Fibroblast of lung (primary cell): ENCODE results near the gene MOSPD3. TPM values are rescaled to one million over a fixed set of nuclear protein-coding genes. Genes with fewer than 3 reads are reported as not detected.
"Not testable (repeated sequence)": the region's sequence is repeated elsewhere in the genome, so short reads cannot be mapped to it uniquely, and the experiment has no call there.

Source experiments
- DNase-seq, 2 donors: peaks; one replicate each; pipeline versions ENCODE4 v3.0.0 to v3.0.0-alpha.2; 2010; ENCODE audit warnings: low read depth in 2 of 2
- H2AFZ ChIP-seq: 2 replicates; pipeline ENCODE4 v1.5.1; 2012; ENCODE audit warnings: low read length, control low read depth, inconsistent platforms
- H3K27ac ChIP-seq: 2 replicates; pipeline ENCODE4 v1.5.1; 2011; ENCODE audit warnings: low read length, control low read depth; ENCODE audit not compliant: insufficient read depth
- H3K27me3 ChIP-seq: 2 replicates; pipeline ENCODE4 v1.5.1; 2011; ENCODE audit warnings: mild to moderate bottlenecking, low read length; ENCODE audit not compliant: control insufficient read depth, insufficient read depth
- H3K36me3 ChIP-seq: 2 replicates; pipeline ENCODE4 v1.5.1; 2011; ENCODE audit warnings: low read length; ENCODE audit not compliant: control insufficient read depth, insufficient read depth
- H3K4me1 ChIP-seq: 2 replicates; pipeline ENCODE4 v1.5.1; 2011; ENCODE audit warnings: low read length; ENCODE audit not compliant: control insufficient read depth, insufficient read depth; ENCODE audit errors: extremely low read depth
- H3K4me2 ChIP-seq: 2 replicates; pipeline ENCODE4 v1.5.1; 2011; ENCODE audit warnings: low read length, control low read depth; ENCODE audit not compliant: insufficient read depth; ENCODE audit errors: extremely low read depth
- H3K4me3 ChIP-seq, 4 experiments: fragments of 200-600 bp in 1 of 4; sonication (generic) in 1 of 4; replicated peaks in 1 of 4; 2 replicates each; pipeline ENCODE4 v1.5.1; 2011 to 2016; ENCODE audit warnings: low read length in 4 of 4, low read depth in 3 of 4, mild to moderate bottlenecking in 3 of 4, control low read depth in 2 of 4, inconsistent platforms in 1 of 4, mixed read lengths in 1 of 4; ENCODE audit not compliant: insufficient read depth in 1 of 4; ENCODE audit errors: control extremely low read depth in 1 of 4
- H3K79me2 ChIP-seq: 2 replicates; pipeline ENCODE4 v1.5.1; 2012; ENCODE audit warnings: mild to moderate bottlenecking, low read length, inconsistent platforms; ENCODE audit not compliant: control insufficient read depth, insufficient read depth
- H3K9ac ChIP-seq: 2 replicates; pipeline ENCODE4 v1.5.1; 2011; ENCODE audit warnings: mild to moderate bottlenecking, low read length, control low read depth; ENCODE audit not compliant: insufficient read depth
- H3K9me3 ChIP-seq: 2 replicates; pipeline ENCODE4 v1.5.1; 2012; ENCODE audit warnings: low read depth, low read length; ENCODE audit not compliant: control insufficient read depth, insufficient read depth
- H4K20me1 ChIP-seq: 2 replicates; pipeline ENCODE4 v1.5.1; 2011; ENCODE audit warnings: low read length; ENCODE audit not compliant: control insufficient read depth, insufficient read depth; ENCODE audit errors: extremely low read depth
- EZH2 ChIP-seq: IDR thresholded peaks from 2 replicates; pipeline ENCODE4 v1.5.1; 2012; ENCODE audit warnings: low read length, control low read depth, mild to moderate bottlenecking; ENCODE audit errors: missing control alignments
- polyA plus RNA-seq, 2 donors: library from polyadenylated mRNA; depleted of rRNA in 1 of 2; stranded (reverse) in 1 of 2; unstranded in 1 of 2; fragments of >200 nt; gene quantifications; 2 replicates each; pipeline ENCODE4 v1.2.1, GENCODE V29; 2011 to 2012; ENCODE audit warnings: missing spikeins in 1 of 2
- total RNA-seq: library from RNA; depleted of rRNA; stranded (reverse); fragments of >200 nt; gene quantifications from 2 replicates; pipeline ENCODE4 v1.2.1, GENCODE V29; 2014
- TF ChIP-seq, protein P1 (sequence below), 2 donors: IDR thresholded peaks in 1 of 2; conservative IDR thresholded peaks in 1 of 2; 1 replicate in 1 of 2; 2 replicates in 1 of 2; pipeline ENCODE4 v1.5.1; 2011 to 2012; ENCODE audit warnings: low read length in 2 of 2, control low read depth in 1 of 2, inconsistent platforms in 1 of 2, low read depth in 1 of 2, mild to moderate bottlenecking in 1 of 2

The MOSPD3 gene
- total and polyA plus RNA-seq, 2 donors (not counting 1 experiment from before 2014, with no cell fraction given): 5.9 to 12.8 TPM

DNA sequence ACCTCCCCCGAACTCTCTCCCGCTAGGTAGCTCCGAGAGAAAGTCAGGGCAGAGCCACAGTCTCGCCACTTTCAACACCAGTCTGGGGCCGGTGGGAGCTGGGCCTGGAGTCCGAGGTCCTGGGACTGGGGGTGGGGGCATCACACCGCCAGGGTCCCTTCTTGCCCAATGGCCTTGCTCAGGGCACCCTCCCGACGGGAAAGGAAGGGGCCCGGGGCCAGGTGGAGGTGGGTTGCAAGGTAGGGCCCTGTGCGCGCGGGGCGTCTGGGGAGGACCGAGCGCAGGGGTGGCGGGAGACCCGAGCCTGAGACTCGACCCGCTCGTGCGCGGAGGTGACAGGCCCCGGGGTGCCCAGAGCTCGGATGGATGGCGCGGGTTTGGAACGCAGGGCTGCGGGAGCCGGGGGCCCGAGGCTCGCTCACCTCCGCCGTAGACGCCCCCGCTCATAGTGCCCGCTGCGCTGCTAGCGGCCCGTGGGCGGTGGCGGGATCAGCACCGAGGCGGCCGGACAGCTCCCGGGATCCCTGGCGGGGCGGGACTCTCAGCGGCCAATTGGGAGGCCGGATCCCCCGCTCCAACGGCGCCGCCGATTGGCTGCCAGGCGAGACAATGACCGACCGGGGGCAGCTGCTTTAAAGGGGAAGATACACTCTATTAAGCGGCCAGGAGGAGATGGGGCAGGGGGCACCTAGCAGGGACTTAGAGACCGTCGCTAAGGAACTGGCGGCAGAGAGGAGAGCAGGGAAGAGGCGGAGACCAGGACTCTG lies 43.8 kb downstream of the MOSPD3 start, which contains the start of gene ACTL6B:
TSS of gene ACTL6B (minus strand) at position 541 of the 767 bp plus-strand sequence. CDS start at position 447, 94 bp downstream.
- TF ChIP-seq, protein P1, sequence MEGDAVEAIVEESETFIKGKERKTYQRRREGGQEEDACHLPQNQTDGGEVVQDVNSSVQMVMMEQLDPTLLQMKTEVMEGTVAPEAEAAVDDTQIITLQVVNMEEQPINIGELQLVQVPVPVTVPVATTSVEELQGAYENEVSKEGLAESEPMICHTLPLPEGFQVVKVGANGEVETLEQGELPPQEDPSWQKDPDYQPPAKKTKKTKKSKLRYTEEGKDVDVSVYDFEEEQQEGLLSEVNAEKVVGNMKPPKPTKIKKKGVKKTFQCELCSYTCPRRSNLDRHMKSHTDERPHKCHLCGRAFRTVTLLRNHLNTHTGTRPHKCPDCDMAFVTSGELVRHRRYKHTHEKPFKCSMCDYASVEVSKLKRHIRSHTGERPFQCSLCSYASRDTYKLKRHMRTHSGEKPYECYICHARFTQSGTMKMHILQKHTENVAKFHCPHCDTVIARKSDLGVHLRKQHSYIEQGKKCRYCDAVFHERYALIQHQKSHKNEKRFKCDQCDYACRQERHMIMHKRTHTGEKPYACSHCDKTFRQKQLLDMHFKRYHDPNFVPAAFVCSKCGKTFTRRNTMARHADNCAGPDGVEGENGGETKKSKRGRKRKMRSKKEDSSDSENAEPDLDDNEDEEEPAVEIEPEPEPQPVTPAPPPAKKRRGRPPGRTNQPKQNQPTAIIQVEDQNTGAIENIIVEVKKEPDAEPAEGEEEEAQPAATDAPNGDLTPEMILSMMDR (conservative IDR thresholded peaks at IDR 0.05 in 1 of 2, IDR thresholded peaks at IDR 0.05 in 1 of 2; ENCODE audit: low read depth in 1 of 2, low read length in 2 of 2): no peak
- TF ChIP-seq EZH2: no peak
- H3K9ac ChIP-seq: no peak within 1 kb of the TSS
- no peak within 1 kb of the TSS for H3K27ac ChIP-seq
- no peaks in the 10 kb centered on the region for H3K36me3 ChIP-seq
- no peak for DNase-seq
- no peak within 1 kb of the TSS for H2AFZ ChIP-seq
- H3K27me3 ChIP-seq: peaks cover 11% of the 10 kb centered on the region
- H3K79me2 ChIP-seq: no peaks in the 10 kb centered on the region
- no peak within 1 kb of the TSS for H3K4me2 ChIP-seq
- H4K20me1 ChIP-seq: no peaks in the 10 kb centered on the region
- no peak within 1 kb of the TSS for H3K4me3 ChIP-seq
- H3K4me1 ChIP-seq: no peaks in the 10 kb centered on the region
- H3K9me3 ChIP-seq: no peaks in the 10 kb centered on the region

DNA sequence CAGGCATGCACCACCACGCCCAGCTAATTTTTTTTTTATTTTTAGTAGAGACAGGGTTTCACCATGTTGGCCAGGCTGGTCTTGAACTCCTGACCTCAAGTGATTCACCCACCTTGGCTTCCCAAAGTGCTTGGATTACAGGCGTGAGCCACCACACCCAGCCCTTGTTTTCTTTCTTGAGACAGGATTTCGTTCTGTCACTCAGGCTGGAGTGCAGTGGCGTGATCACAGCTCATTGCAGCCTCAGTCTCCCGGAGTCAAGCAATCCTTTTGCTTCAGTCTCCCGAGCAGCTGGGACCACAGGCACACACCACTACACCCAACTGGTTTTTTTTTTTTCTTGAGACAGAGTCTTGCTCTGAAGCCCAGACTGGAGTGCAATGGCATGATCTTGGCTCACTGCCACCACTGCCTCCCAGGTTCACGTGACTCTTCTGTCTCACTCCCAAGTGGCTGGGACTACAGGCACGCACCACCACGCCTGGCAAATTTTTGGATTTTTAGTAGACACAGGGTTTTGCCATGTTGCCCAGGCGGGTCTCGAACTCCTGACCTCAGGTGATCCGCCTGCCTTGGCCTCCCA lies 49.9 kb downstream of the MOSPD3 start:
- not testable (repeated sequence) for H3K27ac ChIP-seq, H3K9me3 ChIP-seq, H4K20me1 ChIP-seq, DNase-seq, H3K4me2 ChIP-seq, H3K27me3 ChIP-seq, H3K79me2 ChIP-seq, H3K4me1 ChIP-seq, H2AFZ ChIP-seq, H3K4me3 ChIP-seq, H3K9ac ChIP-seq, H3K36me3 ChIP-seq

Other genes starting within 250 kb of the MOSPD3 start
- gene PILRA, start 239.1 kb upstream of the MOSPD3 start, total RNA-seq: 0.33 TPM in 1 of 2 replicates, not detected in the other
- gene PILRA, start 239.1 kb upstream of the MOSPD3 start, polyA plus RNA-seq: 0.15 and 0.20 TPM in 2 replicates
- 2.8 and 4.1 TPM in 2 replicates for gene ZCWPW1, start 183.8 kb upstream of the MOSPD3 start, total RNA-seq
- gene ZCWPW1, start 183.8 kb upstream of the MOSPD3 start, polyA plus RNA-seq: 0.64 and 1.1 TPM in 2 replicates
- gene MEPCE, start 182.7 kb upstream of the MOSPD3 start, total RNA-seq: 24.4 and 26.6 TPM in 2 replicates
- gene MEPCE, start 182.7 kb upstream of the MOSPD3 start, polyA plus RNA-seq: 11.4 and 17.6 TPM in 2 replicates
- 18.2 and 18.3 TPM in 2 replicates for gene PPP1R35, start 176.0 kb upstream of the MOSPD3 start, total RNA-seq
- gene PPP1R35, start 176.0 kb upstream of the MOSPD3 start, polyA plus RNA-seq: 7.0 and 9.8 TPM in 2 replicates
- under 0.01 and 0.50 TPM in 2 replicates for gene SPACDR, start 148.3 kb upstream of the MOSPD3 start, total RNA-seq
- gene SPACDR, start 148.3 kb upstream of the MOSPD3 start, polyA plus RNA-seq: 0.25 and 0.60 TPM in 2 replicates
- 15.2 and 21.1 TPM in 2 replicates for gene TSC22D4, start 133.3 kb upstream of the MOSPD3 start, total RNA-seq
- 13.2 and 15.3 TPM in 2 replicates for gene TSC22D4, start 133.3 kb upstream of the MOSPD3 start, polyA plus RNA-seq
- 0.26 and 0.33 TPM in 2 replicates for gene NYAP1, start 128.6 kb upstream of the MOSPD3 start, total RNA-seq
- gene NYAP1, start 128.6 kb upstream of the MOSPD3 start, polyA plus RNA-seq: 0.09 and 0.18 TPM in 2 replicates
- gene AGFG2, start 73.3 kb upstream of the MOSPD3 start, total RNA-seq: 2.6 and 3.1 TPM in 2 replicates
- 2.4 and 3.2 TPM in 2 replicates for gene AGFG2, start 73.3 kb upstream of the MOSPD3 start, polyA plus RNA-seq
- not detected in 2 replicates for gene SAP25, start 38.6 kb upstream of the MOSPD3 start, total RNA-seq
- 0.22 TPM in 1 of 2 replicates, not detected in the other for gene SAP25, start 38.6 kb upstream of the MOSPD3 start, polyA plus RNA-seq
- 5.6 and 7.3 TPM in 2 replicates for gene LRCH4, start 26.4 kb upstream of the MOSPD3 start, total RNA-seq
- 9.6 and 11.6 TPM in 2 replicates for gene LRCH4, start 26.4 kb upstream of the MOSPD3 start, polyA plus RNA-seq
- gene FBXO24, start 26.2 kb upstream of the MOSPD3 start, total RNA-seq: 0.33 and 0.51 TPM in 2 replicates
- 0.23 and 0.32 TPM in 2 replicates for gene FBXO24, start 26.2 kb upstream of the MOSPD3 start, polyA plus RNA-seq
- 116 and 128 TPM in 2 replicates for gene PCOLCE, start 10.2 kb upstream of the MOSPD3 start, total RNA-seq
- 176 and 211 TPM in 2 replicates for gene PCOLCE, start 10.2 kb upstream of the MOSPD3 start, polyA plus RNA-seq
- under 0.01 TPM in 1 of 2 replicates, not detected in the other for gene TFR2, start 29.0 kb downstream of the MOSPD3 start, total RNA-seq
- 0.08 and 0.16 TPM in 2 replicates for gene TFR2, start 29.0 kb downstream of the MOSPD3 start, polyA plus RNA-seq
- not detected in 2 replicates for gene ACTL6B, start 43.9 kb downstream of the MOSPD3 start, total RNA-seq
- gene ACTL6B, start 43.9 kb downstream of the MOSPD3 start, polyA plus RNA-seq: not detected in 2 replicates
- gene GNB2, start 61.2 kb downstream of the MOSPD3 start, total RNA-seq: 64.5 and 85.2 TPM in 2 replicates
- gene GNB2, start 61.2 kb downstream of the MOSPD3 start, polyA plus RNA-seq: 145 and 170 TPM in 2 replicates
- gene GIGYF1, start 81.7 kb downstream of the MOSPD3 start, total RNA-seq: 14.4 and 15.9 TPM in 2 replicates
- 3.8 and 4.0 TPM in 2 replicates for gene GIGYF1, start 81.7 kb downstream of the MOSPD3 start, polyA plus RNA-seq
- gene POP7, start 93.6 kb downstream of the MOSPD3 start, total RNA-seq: 31.1 and 31.9 TPM in 2 replicates
- gene POP7, start 93.6 kb downstream of the MOSPD3 start, polyA plus RNA-seq: 19.4 and 22.9 TPM in 2 replicates
- not detected in 2 replicates for gene EPO, start 107.9 kb downstream of the MOSPD3 start, total RNA-seq
- not detected in 2 replicates for gene EPO, start 107.9 kb downstream of the MOSPD3 start, polyA plus RNA-seq
- not detected in 2 replicates for gene ZAN, start 121.1 kb downstream of the MOSPD3 start, total RNA-seq
- gene ZAN, start 121.1 kb downstream of the MOSPD3 start, polyA plus RNA-seq: not detected in 2 replicates
- 75.8 and 98.8 TPM in 2 replicates for gene EPHB4, start 215.0 kb downstream of the MOSPD3 start, total RNA-seq
- gene EPHB4, start 215.0 kb downstream of the MOSPD3 start, polyA plus RNA-seq: 28.5 and 36.0 TPM in 2 replicates
- gene SLC12A9, start 240.2 kb downstream of the MOSPD3 start, total RNA-seq: 13.4 and 18.5 TPM in 2 replicates
- 6.6 and 7.1 TPM in 2 replicates for gene SLC12A9, start 240.2 kb downstream of the MOSPD3 start, polyA plus RNA-seq